Measurements from ENCODE around the gene ZNF157.

The ZNF157 gene

GRCh38 chrX:47452112-47452511 lies 81.7 kb downstream of the ZNF157 start:
- no peak overlapping the region for H3K27ac ChIP-seq
- no peak for TF ChIP-seq CTCF (IDR thresholded peaks at IDR 0.05)

GRCh38 chrX:47456080-47456479 lies 85.7 kb downstream of the ZNF157 start:
- H3K27me3 ChIP-seq (ENCODE audit: control insufficient read depth, insufficient read depth, low read length) = no peaks in the 10 kb centered on the region
- H3K27ac ChIP-seq = no peak overlapping the region
- TF ChIP-seq CTCF (IDR thresholded peaks at IDR 0.05) = no peak
- H3K36me3 ChIP-seq (ENCODE audit: control insufficient read depth, insufficient read depth, low read length) = no peaks in the 10 kb centered on the region
- no peaks in the 10 kb centered on the region for H3K9me3 ChIP-seq (ENCODE audit: control insufficient read depth, low read length)
- no peak overlapping the region for H3K4me3 ChIP-seq (ENCODE audit: low read depth, low read length)
- H3K79me2 ChIP-seq = no peaks in the 10 kb centered on the region
- H3K4me2 ChIP-seq (ENCODE audit: low read length) = no peak overlapping the region
- no peak overlapping the region for H3K9ac ChIP-seq
- H3K4me1 ChIP-seq = no peaks in the 10 kb centered on the region
- no peak overlapping the region for H2AFZ ChIP-seq

More at GRCh38 chrX:47452112-47452511, 81.7 kb downstream of the ZNF157 start:
- Histone ChIP-seq H3K4me3 (ENCODE audit: low read depth, low read length) (no peak overlapping the region), H3K79me2 (no peaks in the 10 kb centered on the region), H3K27me3 (ENCODE audit: control insufficient read depth, insufficient read depth, low read length) (no peaks in the 10 kb centered on the region), H3K9ac (no peak overlapping the region), H3K4me1 (no peaks in the 10 kb centered on the region), H3K36me3 (ENCODE audit: control insufficient read depth, insufficient read depth, low read length) (no peaks in the 10 kb centered on the region), H3K4me2 (ENCODE audit: low read length) (no peak overlapping the region), H2AFZ (no peak overlapping the region), H3K9me3 (ENCODE audit: control insufficient read depth, low read length) (no peaks in the 10 kb centered on the region)

- no peaks in the 10 kb centered on the region for H3K9me3 ChIP-seq (ENCODE audit: control insufficient read depth, low read length)
- no peaks in the 10 kb centered on the region for H3K4me1 ChIP-seq
- H2AFZ ChIP-seq = no peak overlapping the region
- H3K4me3 ChIP-seq (ENCODE audit: low read depth, low read length) = no peak overlapping the region
- no peak overlapping the region for H3K9ac ChIP-seq
- TF ChIP-seq CTCF (IDR thresholded peaks at IDR 0.05) = no peak
- H3K79me2 ChIP-seq = no peaks in the 10 kb centered on the region
- H3K36me3 ChIP-seq (ENCODE audit: control insufficient read depth, insufficient read depth, low read length) = no peaks in the 10 kb centered on the region
- H3K27me3 ChIP-seq (ENCODE audit: control insufficient read depth, insufficient read depth, low read length) = no peaks in the 10 kb centered on the region
- H3K27ac ChIP-seq = no peak overlapping the region
- H3K4me2 ChIP-seq (ENCODE audit: low read length) = no peak overlapping the region
Observed at GRCh38 chrX:47458528-47458927, 88.2 kb downstream of the ZNF157 start.

- Histone ChIP-seq H3K4me2 (ENCODE audit: low read length) (no peak overlapping the region), H3K9ac (no peak overlapping the region), H3K9me3 (ENCODE audit: control insufficient read depth, low read length) (no peaks in the 10 kb centered on the region), H3K36me3 (ENCODE audit: control insufficient read depth, insufficient read depth, low read length) (no peaks in the 10 kb centered on the region), H3K79me2 (no peaks in the 10 kb centered on the region), H3K27me3 (ENCODE audit: control insufficient read depth, insufficient read depth, low read length) (no peaks in the 10 kb centered on the region), H3K4me3 (ENCODE audit: low read depth, low read length) (no peak overlapping the region), H3K4me1 (no peaks in the 10 kb centered on the region), H3K27ac (no peak overlapping the region), H2AFZ (no peak overlapping the region)
- no peak for TF ChIP-seq CTCF (IDR thresholded peaks at IDR 0.05)
Observed at GRCh38 chrX:47460561-47460960, 90.2 kb downstream of the ZNF157 start.
